HEK293T (cell line): ENCODE data around the gene UCHL3.

Source experiments
- ARNT ChIP-seq: fragments of 450-650 bp; IDR thresholded peaks from 2 replicates; pipeline ENCODE4 v1.6.1; 2017; ENCODE audit warnings: mild to moderate bottlenecking
- BHLHE40 ChIP-seq: fragments of 450-650 bp; IDR thresholded peaks from 2 replicates; pipeline ENCODE4 v1.6.1; 2016; ENCODE audit warnings: mild to moderate bottlenecking, moderate library complexity, borderline replicate concordance
- FOXA1 ChIP-seq: fragments of 450-650 bp; IDR thresholded peaks from 2 replicates; pipeline ENCODE4 v1.6.1; 2016; ENCODE audit warnings: mild to moderate bottlenecking
- FOXM1 ChIP-seq: fragments of 450-650 bp; IDR thresholded peaks from 2 replicates; pipeline ENCODE4 v1.6.1; 2017; ENCODE audit warnings: mild to moderate bottlenecking, borderline replicate concordance
- L3MBTL2 ChIP-seq: fragments of 450-650 bp; conservative IDR thresholded peaks from 2 replicates; pipeline ENCODE4 v1.6.1; 2016; ENCODE audit warnings: mild to moderate bottlenecking
- PKNOX1 ChIP-seq: fragments of 450-650 bp; IDR thresholded peaks from 2 replicates; pipeline ENCODE4 v1.6.1; 2016
- SP1 ChIP-seq: fragments of 450-650 bp; IDR thresholded peaks from 2 replicates; pipeline ENCODE4 v1.6.1; 2017
- SUZ12 ChIP-seq: fragments of 450-650 bp; IDR thresholded peaks from 2 replicates; pipeline ENCODE4 v1.6.1; 2016; ENCODE audit warnings: mild to moderate bottlenecking

- TF ChIP-seq BHLHE40 (no peak), SP1 (no peak), ARNT (no peak), SUZ12 (no peak), L3MBTL2 (no peak), PKNOX1 (no peak), FOXM1 (no peak), FOXA1 (no peak)
Measured at GRCh38 chr13:75617230-75617629, 67.6 kb downstream of the UCHL3 start.
